Activated naive CD8-positive, alpha-beta T cell treated with anti-CD3 and anti-CD28 coated beads, Interleukin-2, amount 50 U/mL, for 16 hours (primary cell): ENCODE measurements around the gene KCND3.
"Not testable (repeated sequence)": the region's sequence is repeated elsewhere in the genome, so short reads cannot be mapped to it uniquely, and the experiment has no call there.

ENCODE experiments used
- DNase-seq: peaks from one replicate; pipeline ENCODE4 v3.0.0-alpha.2; 2020; ENCODE audit warnings: low read depth, low spot score

KCND3 gene

GRCh38 chr1:111743679-111744101 is 245.8 kb downstream of the KCND3 start:
- no peak for DNase-seq

- no peak for DNase-seq
Observed at GRCh38 chr1:111742938-111743549, 246.4 kb downstream of the KCND3 start.

- not testable (repeated sequence) for DNase-seq
Observed at GRCh38 chr1:111742292-111742691, 247.2 kb downstream of the KCND3 start.

- DNase-seq, result no peak
Observed at GRCh38 chr1:111739925-111740765, 249.3 kb downstream of the KCND3 start.

GRCh38 chr1:111739194-111739924 is 250.1 kb downstream of the KCND3 start, which contains the start of gene INKA2:
Gene INKA2, minus strand, starts transcription at chr1:111739395. Its CDS starts 153 bp downstream, at chr1:111739242.
- peak; percentile 37 for DNase-seq

GRCh38 chr1:111738436-111739193 is 250.9 kb downstream of the KCND3 start:
- DNase-seq, result no peak

- no peak for DNase-seq
Observed at GRCh38 chr1:111738133-111738435, 251.4 kb downstream of the KCND3 start.

- DNase-seq, result no peak
Observed at GRCh38 chr1:111737216-111738132, 252.0 kb downstream of the KCND3 start.

GRCh38 chr1:111736548-111737215 is 252.8 kb downstream of the KCND3 start:
- no peak for DNase-seq

- DNase-seq, result no peak
Observed at GRCh38 chr1:111735858-111736544, 253.5 kb downstream of the KCND3 start.

GRCh38 chr1:111735321-111735720 is 254.1 kb downstream of the KCND3 start:
- no peak for DNase-seq

- DNase-seq, result no peak
Observed at GRCh38 chr1:111734856-111735255, 254.6 kb downstream of the KCND3 start.

GRCh38 chr1:111734426-111734825 is 255.0 kb downstream of the KCND3 start:
- no peak for DNase-seq

- no peak for DNase-seq
Observed at GRCh38 chr1:111733992-111734341, 255.5 kb downstream of the KCND3 start.

- DNase-seq, result no peak
Observed at GRCh38 chr1:111733183-111733991, 256.1 kb downstream of the KCND3 start.

GRCh38 chr1:111732718-111733117 is 256.8 kb downstream of the KCND3 start:
- DNase-seq, result no peak

GRCh38 chr1:111731956-111732355 is 257.5 kb downstream of the KCND3 start:
- no peak for DNase-seq

GRCh38 chr1:111730706-111731105 is 258.8 kb downstream of the KCND3 start:
- DNase-seq, result no peak
